Measurements from ENCODE around the gene PDCD5.
A peak's percentile ranks its signal among the peaks of the same experiment; 100 is the strongest.
"Not testable (repeated sequence)": the region's sequence is repeated elsewhere in the genome, so short reads cannot be mapped to it uniquely, and the experiment has no call there.

The PDCD5 gene

GRCh38 chr19:32580901-32581704 is at the start of gene PDCD5:
Gene PDCD5, plus strand, starts transcription at chr19:32581190. Its CDS starts 72 bp downstream, at chr19:32581262.
- peak; percentile 91 to 95 for DNase-seq

GRCh38 chr19:32532233-32532632 is 48.8 kb upstream of the PDCD5 start:
- no peak for DNase-seq

- no peak for DNase-seq
Observed at GRCh38 chr19:32537580-32537979, 43.4 kb upstream of the PDCD5 start.

DNA sequence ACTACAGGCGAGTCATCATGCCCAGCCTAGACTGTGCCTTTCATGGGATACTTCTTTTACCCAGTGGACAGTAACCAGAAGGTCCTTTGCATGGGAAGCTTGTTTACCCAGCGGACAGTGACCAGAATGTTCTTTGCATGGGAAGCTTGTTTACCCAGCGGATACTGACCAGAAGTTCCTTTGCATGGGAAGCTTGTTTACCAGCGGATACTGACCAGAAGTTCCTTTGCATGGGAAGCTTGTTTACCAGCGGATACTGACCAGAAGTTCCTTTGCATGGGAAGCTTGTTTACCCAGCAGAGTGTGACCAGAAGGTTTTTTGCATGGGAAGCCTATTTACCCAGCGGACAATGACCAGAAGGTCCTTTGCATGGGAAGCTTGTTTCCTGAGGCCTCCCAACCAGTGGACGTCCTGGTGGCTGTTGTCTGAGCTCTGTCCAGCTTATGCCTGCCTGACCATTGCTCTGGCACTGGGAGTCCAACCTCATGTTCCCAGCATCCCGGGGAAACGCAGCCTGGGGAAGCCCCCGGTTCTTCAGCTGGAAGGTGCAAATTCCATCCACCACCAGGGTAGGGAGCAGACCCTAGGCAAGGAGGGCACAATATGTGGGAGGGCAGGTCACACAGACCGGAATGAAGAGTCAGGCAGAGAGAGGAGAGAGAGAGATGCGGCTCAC is 41.6 kb upstream of the PDCD5 start:
- DNase-seq: no peak

DNA sequence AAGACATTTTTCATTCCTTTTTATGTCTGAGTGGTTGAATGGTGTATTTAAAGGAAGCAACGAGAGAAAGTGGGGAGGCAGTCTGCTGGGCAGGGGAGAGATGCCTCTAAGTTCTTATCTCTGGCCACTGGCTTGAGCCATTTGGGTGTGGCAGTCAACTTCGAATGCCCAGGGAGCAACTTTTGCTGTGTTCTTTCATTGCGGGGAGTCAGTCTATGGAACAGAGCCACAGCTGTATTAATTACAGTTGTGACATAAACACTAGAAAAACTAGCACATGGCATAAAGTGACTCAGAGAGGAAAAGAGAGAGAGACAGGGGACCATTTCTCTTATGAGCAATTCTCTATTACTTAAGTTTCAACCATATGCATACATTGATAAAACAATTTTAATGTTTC is 40.4 kb upstream of the PDCD5 start:
- no peak for DNase-seq

DNA sequence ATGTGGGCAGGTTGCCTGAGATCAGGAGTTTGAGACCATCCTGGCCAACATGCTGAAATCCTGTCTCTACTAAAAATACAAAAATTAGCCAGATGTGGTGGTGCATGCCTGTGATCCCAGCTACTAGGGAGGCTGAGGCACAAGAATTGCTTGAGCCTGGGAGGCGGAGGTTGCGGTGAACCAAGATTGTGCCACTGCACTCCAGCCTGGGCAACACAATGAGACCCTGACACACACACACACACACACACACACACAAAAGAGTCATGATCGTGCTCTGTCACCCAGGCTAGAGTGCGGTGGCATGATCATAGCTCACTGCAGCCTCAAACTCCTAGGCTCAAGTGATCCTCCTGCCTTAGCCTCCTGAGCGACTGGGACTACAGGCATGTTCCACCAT is 39.6 kb upstream of the PDCD5 start:
- DNase-seq: not testable (repeated sequence)

- no peak for DNase-seq
Observed at GRCh38 chr19:32542477-32543108, 38.4 kb upstream of the PDCD5 start.

DNA sequence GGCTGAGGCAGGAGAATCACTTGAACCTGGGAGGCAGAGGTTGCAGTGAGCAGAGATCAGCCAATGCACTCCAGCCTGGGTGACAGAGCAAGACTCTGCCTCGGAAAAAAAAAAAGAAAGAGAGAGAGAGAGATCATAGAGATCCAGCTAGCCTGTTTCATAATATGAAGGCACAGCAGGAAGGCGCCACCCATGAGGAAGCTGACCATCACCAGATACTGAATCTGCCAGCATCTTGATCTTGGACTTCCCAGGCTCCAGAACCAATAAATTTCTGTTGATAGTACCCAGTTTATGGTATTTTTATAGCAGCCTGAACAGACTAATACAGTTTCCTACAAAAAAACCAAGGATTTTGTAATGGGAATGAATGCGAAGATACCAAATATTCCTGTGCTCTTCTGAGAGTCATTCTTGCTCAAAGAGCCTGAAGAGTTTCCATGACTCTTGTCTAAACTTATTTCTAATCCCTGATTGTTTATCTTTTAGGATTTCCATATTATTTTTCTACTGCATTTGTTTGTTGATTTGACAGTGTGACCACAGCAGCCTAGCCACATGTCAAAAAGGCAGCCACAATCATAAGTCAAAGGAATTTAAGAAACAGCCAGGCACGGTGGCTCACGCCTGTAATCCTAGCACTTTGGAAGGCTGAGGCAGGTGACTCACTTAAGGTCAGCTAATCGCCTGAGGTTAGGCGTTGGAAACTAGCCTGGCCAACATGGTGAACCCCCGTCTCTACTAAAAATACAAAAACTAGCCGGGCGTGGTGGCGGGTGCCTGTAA is 37.7 kb upstream of the PDCD5 start:
- DNase-seq: no peak

GRCh38 chr19:32544917-32545316 is 36.1 kb upstream of the PDCD5 start:
- DNase-seq: no peak

- DNase-seq: peak; percentile 23 to 64
Observed at GRCh38 chr19:32550666-32551065, 30.3 kb upstream of the PDCD5 start.

- DNase-seq: no peak
Observed at GRCh38 chr19:32555786-32556185, 25.2 kb upstream of the PDCD5 start.

GRCh38 chr19:32558607-32559228 is 22.3 kb upstream of the PDCD5 start:
- no peak for DNase-seq

GRCh38 chr19:32563761-32564160 is 17.2 kb upstream of the PDCD5 start:
- DNase-seq: no peak

DNA sequence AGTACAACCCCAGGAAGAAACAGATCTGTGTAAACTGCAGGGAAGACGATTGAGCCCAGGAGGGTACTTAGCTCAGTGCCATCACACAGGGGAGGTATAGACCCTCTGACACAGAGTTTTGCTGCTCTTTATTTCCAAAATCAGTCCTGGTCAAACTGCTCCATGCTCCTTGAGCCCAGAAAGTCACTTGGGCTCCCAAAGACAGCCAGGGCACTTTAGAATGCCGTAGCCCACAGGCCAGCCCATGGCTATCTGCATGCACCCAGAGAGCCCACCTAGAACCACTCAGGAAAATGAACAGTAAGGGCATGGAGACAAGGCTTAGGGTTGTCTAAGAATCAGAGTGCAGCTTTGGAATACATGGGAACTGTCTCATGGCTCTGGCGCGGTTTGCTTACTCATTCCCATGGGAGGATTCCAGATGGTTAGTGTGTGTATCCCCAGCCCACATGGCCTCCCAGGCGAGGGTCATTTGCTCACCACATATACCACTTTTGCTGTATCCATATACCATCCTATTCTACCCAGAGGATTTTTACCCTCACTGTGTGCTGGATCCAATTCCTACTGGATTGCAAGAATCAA is 14.7 kb upstream of the PDCD5 start:
- peak in 1 of 2 experiments; percentile 67 for DNase-seq

DNA sequence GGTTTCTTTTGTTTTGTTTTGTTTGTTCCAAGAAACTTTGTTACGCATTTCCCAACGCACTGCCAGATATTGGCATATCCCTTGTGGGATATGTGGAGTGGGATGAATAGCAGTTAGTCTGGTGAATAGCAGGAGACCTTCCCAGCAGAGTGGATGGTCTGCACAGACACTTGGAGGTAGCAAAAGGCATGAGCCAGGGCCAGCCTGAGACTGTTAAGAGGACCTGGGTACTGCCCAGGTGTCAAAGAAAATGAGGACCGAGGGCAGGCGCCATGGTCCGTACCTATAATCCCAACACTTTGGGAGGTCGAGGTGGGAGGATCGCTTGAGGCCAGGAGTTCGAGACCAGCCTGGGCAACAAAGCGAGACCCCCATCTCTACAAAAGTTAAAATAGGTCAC is 13.5 kb upstream of the PDCD5 start:
- no peak for DNase-seq

DNA sequence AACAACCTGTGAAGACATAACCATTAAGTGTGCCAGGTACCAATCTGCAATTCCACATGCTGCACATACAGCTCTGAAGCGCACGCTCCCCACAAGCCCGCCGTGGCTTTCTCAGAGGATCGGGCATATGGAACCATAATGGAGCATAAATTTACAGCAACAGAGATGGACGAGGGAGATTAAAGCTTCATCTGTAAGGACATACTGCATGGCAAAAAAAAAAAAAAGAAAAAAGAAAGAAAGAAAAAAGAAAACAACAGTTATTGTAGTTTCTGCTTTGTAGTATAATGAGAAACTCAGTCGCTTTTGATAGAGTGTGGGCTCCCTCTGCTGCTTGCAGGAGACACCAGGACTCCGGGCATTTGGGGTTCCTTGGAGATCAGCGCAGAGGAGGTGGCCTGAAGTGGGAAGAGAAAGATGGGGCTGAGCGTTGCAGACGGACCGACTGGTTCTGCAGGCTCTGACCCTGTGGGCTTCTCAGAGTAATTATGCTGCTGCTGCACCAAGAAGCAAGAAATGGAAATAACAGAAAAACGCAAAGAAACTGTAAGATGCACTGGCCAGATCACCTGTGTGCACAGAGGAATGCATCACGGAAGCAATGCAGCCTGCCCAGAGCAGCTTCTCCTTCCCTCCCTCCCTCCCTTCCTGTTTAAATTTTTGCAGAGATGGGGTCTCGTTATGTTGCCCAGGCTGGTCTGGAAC is 10.8 kb upstream of the PDCD5 start:
- peak; percentile 49 to 69 for DNase-seq

GRCh38 chr19:32571471-32572075 is 9.4 kb upstream of the PDCD5 start:
- DNase-seq: not testable (repeated sequence)

DNA sequence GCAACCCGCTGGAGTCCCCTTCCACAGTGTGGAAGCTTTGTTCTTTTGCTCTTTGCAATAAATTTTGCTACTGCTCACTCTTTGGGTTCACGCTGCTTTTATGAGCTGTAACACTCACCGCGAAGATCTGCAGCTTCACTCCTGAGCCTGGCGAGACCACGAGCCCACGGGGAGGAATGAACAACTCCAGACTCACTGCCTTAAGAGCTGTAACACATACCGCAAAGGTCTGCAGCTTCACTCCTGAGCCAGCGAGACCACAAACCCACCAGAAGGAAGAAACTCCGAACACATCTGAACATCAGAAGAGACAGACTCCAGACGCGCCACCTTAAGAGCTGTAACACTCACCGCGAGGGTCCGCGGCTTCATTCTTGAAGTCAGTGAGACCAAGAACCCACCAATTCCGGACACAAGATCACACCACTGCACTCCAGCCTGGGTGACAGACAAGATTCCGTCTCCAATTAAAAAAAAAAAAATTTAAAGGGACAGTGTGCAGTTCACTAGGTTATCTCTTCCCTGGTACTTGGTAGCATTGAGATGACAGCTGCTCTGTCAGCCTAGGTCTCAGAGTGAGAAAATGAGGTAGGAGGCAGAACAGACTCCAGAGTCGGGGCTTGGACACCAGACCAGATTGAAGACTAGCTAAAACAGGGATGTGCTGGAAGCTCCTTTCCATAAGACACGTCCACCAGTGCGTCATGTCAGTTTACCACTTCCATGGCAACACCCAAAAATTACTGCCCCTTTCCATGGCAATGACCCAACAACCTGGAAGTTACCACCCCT is 8.1 kb upstream of the PDCD5 start:
- DNase-seq: not testable (repeated sequence)

DNA sequence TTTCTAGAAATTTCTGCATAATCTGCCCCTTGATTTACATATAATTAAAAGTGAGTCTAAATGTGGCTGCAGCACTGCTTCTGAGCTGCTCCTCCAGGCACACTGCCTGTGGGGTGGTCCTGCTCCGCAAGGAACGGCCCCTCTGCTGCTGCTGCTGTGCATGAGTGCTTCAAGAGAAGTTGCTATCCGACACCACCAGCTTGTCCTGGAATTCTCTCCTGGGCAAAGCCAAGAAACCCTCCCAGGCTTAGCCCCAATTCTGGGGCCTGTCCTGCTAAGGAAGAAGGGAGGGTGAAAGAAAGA is 7.5 kb upstream of the PDCD5 start:
- DNase-seq: no peak

DNA sequence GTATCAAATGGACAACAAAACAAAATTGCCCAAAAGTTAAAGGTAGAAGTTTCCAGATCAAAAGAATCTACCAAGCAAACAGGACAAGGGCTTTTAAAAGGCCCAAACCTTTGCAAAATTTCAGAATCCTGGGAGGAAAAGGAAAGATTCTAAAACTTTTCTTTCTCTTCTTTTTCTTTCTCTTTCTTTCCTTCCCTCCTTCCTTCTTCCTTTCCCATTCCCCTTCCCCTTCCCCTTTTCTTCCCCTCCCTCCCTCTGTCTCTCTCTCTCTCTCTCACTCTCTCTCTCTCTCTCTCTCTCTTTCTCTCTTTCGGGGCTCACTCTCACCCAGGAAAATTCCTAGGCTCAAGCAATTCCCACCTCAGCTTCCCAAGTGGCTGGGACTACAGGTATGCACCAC is 4.2 kb upstream of the PDCD5 start:
- no peak for DNase-seq
